Adrenal gland (tissue), 12 donors: ENCODE data around the gene TK2. TPM values are rescaled to one million over a fixed set of nuclear protein-coding genes. Genes with fewer than 3 reads are reported as not detected.

Experiments
- DNase-seq, 7 donors: peaks; one replicate each; pipeline ENCODE4 v3.0.0-alpha.2; 2019 to 2020
- H3K27ac ChIP-seq, 5 donors: fragments of 200-600 bp; sonication (generic) in 4 of 5; 1 replicate in 3 of 5; 2 replicates in 2 of 5; pipeline versions ENCODE4 v1.5.1 to v1.8.0; 2016 to 2020; ENCODE audit warnings: mild to moderate bottlenecking in 1 of 5
- H3K27me3 ChIP-seq: fragments of 200-600 bp; 2 replicates; pipeline ENCODE4 v1.8.0; 2021
- H3K36me3 ChIP-seq, 2 donors: fragments of 200-600 bp; replicated peaks in 1 of 2; 1 replicate in 1 of 2; 2 replicates in 1 of 2; pipeline versions ENCODE4 v1.5.1 to v1.8.0; 2018 to 2022
- H3K4me1 ChIP-seq, 2 donors: fragments of 200-600 bp; replicated peaks in 1 of 2; 1 replicate in 1 of 2; 2 replicates in 1 of 2; pipeline versions ENCODE4 v1.5.1 to v1.8.0; 2018 to 2021
- H3K4me3 ChIP-seq, 4 donors: fragments of 200-600 bp; sonication (generic) in 3 of 4; one replicate each; pipeline ENCODE4 v1.5.1; 2016 to 2018
- H3K9me3 ChIP-seq, 3 donors: fragments of 200-600 bp; sonication (generic) in 1 of 3; replicated peaks in 1 of 3; 1 replicate in 2 of 3; 2 replicates in 1 of 3; pipeline versions ENCODE4 v1.5.1 to v1.8.0; 2016 to 2021
- POLR2A ChIP-seq, 2 donors: fragments of 450-650 bp; IDR thresholded peaks; one replicate each; pipeline ENCODE4 v1.6.1; 2017; ENCODE audit warnings: antibody characterized with exemption in 2 of 2, mild to moderate bottlenecking in 2 of 2, moderate library complexity in 1 of 2
- WGBS, 4 donors: extraction: QIAGEN DNeasy Blood & Tissue Kit in 2 of 4; methylation state at CpG; one replicate each; pipeline versions ENCODE4 v1.1.5 to v1.1.7; 2013 to 2017; 5-methylcytosine and 5-hydroxymethylcytosine counted together
- intact Hi-C, 2 donors: fragments of 100-400 bp; cut with DNase I; formaldehyde crosslinking; loops; one replicate each; pipeline versions ENCODE4 v1.14.1 to v1.15.0; 2022 to 2023
- polyA plus RNA-seq, 3 donors: library from polyadenylated mRNA; stranded (reverse); fragments of 200-250 nt in 2 of 3; fragments of 350-450 nt in 1 of 3; fragmentation: Illumina TruSeq in 1 of 3; extraction: RNeasy Lipid Tissue Mini Kit (QIAGEN cat#74804) in 1 of 3; gene quantifications; one replicate each; pipeline ENCODE4 v1.2.3, GENCODE V29; 2013 to 2014
- total RNA-seq, 9 donors: library from RNA; depleted of rRNA in 4 of 9; stranded (reverse); fragments of >200 nt in 4 of 9; fragments of 120-200 nt in 1 of 9; fragmentation: NEBNext Ultra II Directional in 1 of 9; extraction: Animal tissue kit (Norgen Biotek cat#: 25700) in 1 of 9; gene quantifications; one replicate each; pipeline versions ENCODE4 v1.1.0 to v1.2.4, GENCODE V29; 2013 to 2023
- TF ChIP-seq, protein P1 (sequence below), 6 experiments: fragments of 450-650 bp in 4 of 6; fragments of 200-600 bp in 2 of 6; sonication (generic) in 1 of 6; IDR thresholded peaks; 1 replicate in 5 of 6; 2 replicates in 1 of 6; pipeline versions ENCODE4 v1.5.1 to v1.8.0; 2016 to 2021; ENCODE audit warnings: antibody characterized with exemption in 6 of 6, mild to moderate bottlenecking in 2 of 6, moderate library complexity in 1 of 6
- donor health status: healthy with polysubstance abuse.
- donor health status: Bipolar disorder and iron deficiency.
- donor health status: DM: yes; HTN: yes; CAD: no.
- donor health status: DM: no; HTN: no; CAD: no.
- donor health status: DM: no; HTN: no; CAD: no.
- donor health status: DM: yes; HTN: yes; CAD: no.

The TK2 gene
- total and polyA plus RNA-seq, 12 donors: 24.9 to 78.9 (median 59.3) TPM

DNA sequence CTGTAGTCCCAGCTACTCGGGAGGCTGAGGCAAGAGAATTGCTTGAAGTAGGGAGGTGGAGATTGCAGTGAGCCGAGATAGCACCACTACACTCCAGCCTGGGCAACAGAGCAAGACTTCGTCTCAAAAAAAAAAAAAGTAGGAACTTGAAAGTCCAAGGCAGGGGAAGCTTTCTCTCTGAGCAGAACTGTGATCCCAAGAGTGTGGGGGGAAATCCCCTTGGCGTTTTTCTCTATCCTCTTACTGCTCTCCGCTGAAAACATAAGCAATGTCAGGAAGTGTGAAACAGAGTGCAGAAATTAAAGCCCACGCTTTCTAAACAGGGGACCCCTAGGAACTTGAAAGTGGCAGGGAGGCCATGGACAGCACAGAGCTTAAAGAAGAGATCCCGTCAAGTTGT, 44.8 kb upstream of the TK2 start:
- intact Hi-C loops: no loop called here
- TF ChIP-seq POLR2A (IDR thresholded peaks at IDR 0.05): no peak
- TF ChIP-seq, protein P1, sequence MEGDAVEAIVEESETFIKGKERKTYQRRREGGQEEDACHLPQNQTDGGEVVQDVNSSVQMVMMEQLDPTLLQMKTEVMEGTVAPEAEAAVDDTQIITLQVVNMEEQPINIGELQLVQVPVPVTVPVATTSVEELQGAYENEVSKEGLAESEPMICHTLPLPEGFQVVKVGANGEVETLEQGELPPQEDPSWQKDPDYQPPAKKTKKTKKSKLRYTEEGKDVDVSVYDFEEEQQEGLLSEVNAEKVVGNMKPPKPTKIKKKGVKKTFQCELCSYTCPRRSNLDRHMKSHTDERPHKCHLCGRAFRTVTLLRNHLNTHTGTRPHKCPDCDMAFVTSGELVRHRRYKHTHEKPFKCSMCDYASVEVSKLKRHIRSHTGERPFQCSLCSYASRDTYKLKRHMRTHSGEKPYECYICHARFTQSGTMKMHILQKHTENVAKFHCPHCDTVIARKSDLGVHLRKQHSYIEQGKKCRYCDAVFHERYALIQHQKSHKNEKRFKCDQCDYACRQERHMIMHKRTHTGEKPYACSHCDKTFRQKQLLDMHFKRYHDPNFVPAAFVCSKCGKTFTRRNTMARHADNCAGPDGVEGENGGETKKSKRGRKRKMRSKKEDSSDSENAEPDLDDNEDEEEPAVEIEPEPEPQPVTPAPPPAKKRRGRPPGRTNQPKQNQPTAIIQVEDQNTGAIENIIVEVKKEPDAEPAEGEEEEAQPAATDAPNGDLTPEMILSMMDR (IDR thresholded peaks at IDR 0.05): no peak
- no peak overlapping the region for H3K4me3 ChIP-seq
- no peak for DNase-seq
- H3K27me3 ChIP-seq: no peaks in the 10 kb centered on the region
- no peaks in the 10 kb centered on the region for H3K4me1 ChIP-seq
- H3K36me3 ChIP-seq: no peaks in the 10 kb centered on the region
- WGBS, 4 donors: 61 to 74% (median 66%) methylated on average over 7 of the region's 7 CpGs
- no peak overlapping the region for H3K27ac ChIP-seq
- no peaks in the 10 kb centered on the region for H3K9me3 ChIP-seq

DNA sequence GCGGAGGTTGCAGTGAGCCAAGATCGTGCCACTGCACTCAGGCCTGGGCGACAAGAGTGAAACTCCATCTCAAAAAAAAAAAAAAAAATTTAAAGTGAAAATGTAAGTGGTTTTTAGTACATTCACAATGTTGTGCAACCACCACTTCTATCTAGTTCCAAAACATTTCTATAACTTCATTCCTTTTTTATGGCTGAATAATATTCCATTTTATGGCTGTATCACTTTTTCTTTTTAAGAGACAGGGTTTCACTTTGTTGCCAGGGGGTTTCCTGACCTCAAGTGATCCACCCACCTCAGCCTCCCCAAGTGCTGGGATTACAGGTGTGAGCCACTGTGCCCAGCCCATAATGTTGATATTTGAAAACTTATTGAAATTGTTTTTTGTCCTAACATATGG, 42.9 kb upstream of the TK2 start:
- Histone ChIP-seq H3K36me3 (no peaks in the 10 kb centered on the region), H3K9me3 (no peaks in the 10 kb centered on the region), H3K27me3 (no peaks in the 10 kb centered on the region), H3K4me3 (no peak overlapping the region), H3K27ac (no peak overlapping the region), H3K4me1 (no peaks in the 10 kb centered on the region)
- intact Hi-C loops: no loop called here
- no peak for DNase-seq
- 94 to 99% (median 97%) methylated on average over 3 of the region's 3 CpGs for WGBS, 4 donors
- no peak for TF ChIP-seq POLR2A (IDR thresholded peaks at IDR 0.05)
- TF ChIP-seq, protein P1 (IDR thresholded peaks at IDR 0.05): no peak

DNA sequence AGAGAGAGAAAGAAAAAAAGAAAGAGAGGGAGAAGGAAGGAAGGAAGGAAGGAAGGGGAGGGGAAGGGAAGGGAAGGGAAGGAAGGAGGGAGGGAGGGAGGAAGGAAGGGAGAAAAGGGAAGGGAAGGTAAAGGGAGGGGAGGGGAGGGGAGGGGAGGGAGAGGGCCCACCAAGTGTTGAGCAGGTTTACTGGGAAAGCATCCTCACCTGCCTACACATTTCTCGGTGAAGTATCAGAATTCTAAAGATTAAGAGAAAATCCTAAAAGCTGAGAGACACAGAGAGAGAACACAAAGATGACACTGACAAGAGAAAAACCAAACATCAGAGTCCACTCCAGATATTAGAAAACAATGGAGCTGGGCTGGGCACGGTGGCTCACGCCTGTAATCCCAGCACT, 42.3 kb upstream of the TK2 start:
- DNase-seq: peak in 1 of 7 donors; percentile 14
- H3K27ac ChIP-seq: no peak overlapping the region
- no peaks in the 10 kb centered on the region for H3K27me3 ChIP-seq
- WGBS, 4 donors: 83 to 91% (median 87%) methylated on average over 3 of the region's 3 CpGs
- intact Hi-C loops: no loop called here
- H3K4me1 ChIP-seq: no peaks in the 10 kb centered on the region
- no peak overlapping the region for H3K4me3 ChIP-seq
- no peaks in the 10 kb centered on the region for H3K36me3 ChIP-seq
- TF ChIP-seq, protein P1 (IDR thresholded peaks at IDR 0.05): no peak
- no peak for TF ChIP-seq POLR2A (IDR thresholded peaks at IDR 0.05)
- no peaks in the 10 kb centered on the region for H3K9me3 ChIP-seq

DNA sequence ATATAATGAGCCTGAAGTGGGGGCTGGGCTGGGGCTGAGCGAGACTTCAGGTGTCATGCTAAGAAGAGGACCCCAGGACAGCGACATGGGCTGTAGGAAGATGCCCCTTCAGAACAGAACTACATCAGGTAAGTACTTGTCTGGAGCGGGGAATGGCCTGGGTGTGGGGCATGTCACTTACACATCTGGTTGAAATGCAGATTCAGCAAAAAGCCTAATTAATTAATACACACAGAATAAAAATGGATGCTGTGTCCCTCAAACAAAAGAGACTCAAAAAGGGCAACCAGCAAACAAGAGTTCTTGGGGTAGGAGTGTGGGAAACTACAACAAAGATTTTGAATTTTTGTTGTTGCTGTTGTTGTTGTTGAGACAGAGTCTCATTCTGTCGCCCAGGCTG, 41.1 kb upstream of the TK2 start:
- TF ChIP-seq POLR2A (IDR thresholded peaks at IDR 0.05): no peak
- TF ChIP-seq, protein P1 (IDR thresholded peaks at IDR 0.05): no peak
- intact Hi-C loops: no loop called here

More for the DNA sequence above, 41.1 kb upstream of the TK2 start:
- H3K27ac ChIP-seq: no peak overlapping the region
- no peaks in the 10 kb centered on the region for H3K4me1 ChIP-seq
- no peaks in the 10 kb centered on the region for H3K36me3 ChIP-seq
- peak in 1 of 7 donors; percentile 38 for DNase-seq
- H3K4me3 ChIP-seq: no peak overlapping the region
- WGBS, 4 donors: 93 to 94% (median 93%) methylated on average over 4 of the region's 4 CpGs
- no peaks in the 10 kb centered on the region for H3K9me3 ChIP-seq
- H3K27me3 ChIP-seq: no peaks in the 10 kb centered on the region
